ENCODE data around the gene RBM27. TPM values are rescaled to one million over a fixed set of nuclear protein-coding genes. Genes with fewer than 3 reads are reported as not detected.
A peak's percentile ranks its signal among the peaks of the same experiment; 100 is the strongest.
"Not testable (repeated sequence)": the region's sequence is repeated elsewhere in the genome, so short reads cannot be mapped to it uniquely, and the experiment has no call there.

Gene RBM27
- 14.8 and 24.8 TPM in 2 replicates for total RNA-seq (2014; rRNA removed; shearing (Covaris generic); ENCODE audit: low replicate concordance)

DNA sequence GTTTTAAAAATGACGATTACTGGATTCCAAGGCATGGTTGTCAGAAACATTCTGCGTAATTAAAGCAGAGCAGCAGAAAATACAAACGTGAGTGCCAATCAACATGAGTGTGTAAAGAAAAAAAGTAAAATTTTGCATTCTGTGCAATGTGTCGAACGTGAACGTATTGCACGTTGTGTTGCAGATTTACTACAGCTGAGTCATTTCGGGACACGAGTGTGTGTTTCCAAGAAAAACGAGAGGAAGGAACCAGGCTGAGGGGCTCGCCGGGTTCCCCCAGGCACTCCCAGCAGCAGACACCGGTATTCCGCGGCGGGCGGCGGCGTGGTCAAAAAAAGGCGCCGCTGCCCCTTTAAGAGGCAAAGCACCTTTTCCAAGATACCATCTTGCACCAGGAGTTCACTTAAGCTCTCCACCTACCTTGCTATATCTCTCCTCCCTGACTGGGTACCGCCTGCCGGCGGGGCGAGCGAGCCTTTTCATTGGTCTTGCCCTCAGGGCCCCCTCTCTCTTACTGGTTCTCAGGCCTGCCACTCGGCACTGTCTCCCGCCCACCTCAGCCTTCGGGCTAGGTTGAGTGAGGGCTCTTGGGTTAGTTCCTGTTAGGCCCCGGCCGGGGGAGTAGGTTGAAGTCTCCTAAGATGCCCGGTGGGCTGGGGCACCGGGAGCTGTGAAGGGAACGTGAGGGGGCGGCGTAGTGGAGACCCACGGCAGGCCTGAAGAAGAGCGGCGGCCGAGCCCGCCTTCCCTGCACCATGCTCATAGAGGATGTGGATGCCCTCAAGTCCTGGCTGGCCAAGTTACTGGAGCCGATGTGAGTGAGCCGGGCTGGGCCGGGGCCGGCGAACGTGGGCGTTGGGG, at the start of gene RBM27:
RBM27 (plus strand) TSS at position 595 of the 861 bp plus-strand sequence; CDS start at position 756, 161 bp downstream.
- Histone ChIP-seq H3K4me1 (ENCODE audit: low read length) (peaks cover 37% of the 10 kb centered on the region), H3K4me2 (ENCODE audit: low read depth, low read length, poor library complexity, severe bottlenecking) (peak within 1 kb of the TSS; percentile 90), H4K20me1 (ENCODE audit: insufficient read depth, low read depth, low read length) (peaks cover 26% of the 10 kb centered on the region; the same call in 1 of the 2 replicates), H3K4me3 (ENCODE audit: low read length) (peak within 1 kb of the TSS; percentile 85), H3K79me2 (ENCODE audit: low read length) (peaks cover 47% of the 10 kb centered on the region), H3K9me3 (ENCODE audit: low read length) (no peaks in the 10 kb centered on the region), H3K9ac (ENCODE audit: low read length) (peak within 1 kb of the TSS; percentile 94), H2AFZ (ENCODE audit: low read length) (peak within 1 kb of the TSS; percentile 93), H3K9me2 (replicated peaks; ENCODE audit: insufficient read depth, low read length) (no peaks in the 10 kb centered on the region), H3K27ac (ENCODE audit: low read length) (peak within 1 kb of the TSS; percentile 80), H3K27me3 (ENCODE audit: low read length) (no peaks in the 10 kb centered on the region), H3K36me3 (ENCODE audit: insufficient read depth, low read length) (peaks cover 3% of the 10 kb centered on the region; the same call in 1 of the 2 replicates)
- peak; percentile 99 for DNase-seq

DNA sequence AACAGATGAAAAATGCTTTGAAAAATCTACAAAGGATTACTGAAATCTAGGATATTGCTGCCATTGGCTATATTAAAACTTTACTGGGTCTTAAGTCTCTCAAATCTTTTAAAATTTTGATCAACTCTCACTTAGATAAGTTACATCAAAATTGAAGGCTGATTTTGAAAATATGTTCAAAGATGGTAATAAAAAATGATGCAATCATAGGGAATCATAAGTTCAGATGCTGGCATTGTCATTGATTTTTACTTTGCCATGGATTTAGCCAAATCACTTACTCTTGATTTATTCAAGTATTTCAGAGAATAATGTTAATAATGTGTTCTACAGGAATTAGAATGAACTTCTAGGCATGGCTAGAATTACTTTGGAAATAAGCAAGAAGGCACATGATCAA, 45.1 kb upstream of the RBM27 start:
- no peak overlapping the region for H3K4me3 ChIP-seq (ENCODE audit: low read length)
- no peaks in the 10 kb centered on the region for H3K9me3 ChIP-seq (ENCODE audit: low read length)
- H3K4me2 ChIP-seq (ENCODE audit: low read depth, low read length, poor library complexity, severe bottlenecking) = no peak overlapping the region
- no peaks in the 10 kb centered on the region for H3K27me3 ChIP-seq (ENCODE audit: low read length)
- no peaks in the 10 kb centered on the region for H4K20me1 ChIP-seq (ENCODE audit: insufficient read depth, low read depth, low read length)
- peaks cover 74% of the 10 kb centered on the region for H3K36me3 ChIP-seq (ENCODE audit: insufficient read depth, low read length)
- H3K4me1 ChIP-seq (ENCODE audit: low read length) = no peaks in the 10 kb centered on the region
- H3K27ac ChIP-seq (ENCODE audit: low read length) = no peak overlapping the region
- H3K9ac ChIP-seq (ENCODE audit: low read length) = no peak overlapping the region
- no peak overlapping the region for H2AFZ ChIP-seq (ENCODE audit: low read length)
- peaks cover 19% of the 10 kb centered on the region for H3K79me2 ChIP-seq (ENCODE audit: low read length)
- no peak for DNase-seq
- H3K9me2 ChIP-seq (replicated peaks; ENCODE audit: insufficient read depth, low read length) = no peaks in the 10 kb centered on the region

- Histone ChIP-seq H3K4me1 (ENCODE audit: low read length) (no peaks in the 10 kb centered on the region), H3K27ac (ENCODE audit: low read length) (no peak overlapping the region), H3K9ac (ENCODE audit: low read length) (no peak overlapping the region), H3K27me3 (ENCODE audit: low read length) (no peaks in the 10 kb centered on the region), H3K36me3 (ENCODE audit: insufficient read depth, low read length) (peaks cover 74% of the 10 kb centered on the region), H2AFZ (ENCODE audit: low read length) (no peak overlapping the region), H3K79me2 (ENCODE audit: low read length) (peaks cover 23% of the 10 kb centered on the region), H3K9me3 (ENCODE audit: low read length) (no peaks in the 10 kb centered on the region), H3K4me2 (ENCODE audit: low read depth, low read length, poor library complexity, severe bottlenecking) (no peak overlapping the region), H4K20me1 (ENCODE audit: insufficient read depth, low read depth, low read length) (no peaks in the 10 kb centered on the region), H3K4me3 (ENCODE audit: low read length) (no peak overlapping the region), H3K9me2 (replicated peaks; ENCODE audit: insufficient read depth, low read length) (no peaks in the 10 kb centered on the region)
- no peak for DNase-seq
Measured at GRCh38 chr5:146164382-146164781, 39.0 kb upstream of the RBM27 start.

GRCh38 chr5:146165460-146165859, 37.9 kb upstream of the RBM27 start:
- Histone ChIP-seq H3K27ac (ENCODE audit: low read length) (no peak overlapping the region), H3K4me3 (ENCODE audit: low read length) (no peak overlapping the region), H3K4me1 (ENCODE audit: low read length) (no peaks in the 10 kb centered on the region), H4K20me1 (ENCODE audit: insufficient read depth, low read depth, low read length) (no peaks in the 10 kb centered on the region), H3K9me2 (replicated peaks; ENCODE audit: insufficient read depth, low read length) (no peaks in the 10 kb centered on the region), H3K9me3 (ENCODE audit: low read length) (no peaks in the 10 kb centered on the region), H3K36me3 (ENCODE audit: insufficient read depth, low read length) (peaks cover 75% of the 10 kb centered on the region), H3K9ac (ENCODE audit: low read length) (no peak overlapping the region), H3K27me3 (ENCODE audit: low read length) (no peaks in the 10 kb centered on the region), H2AFZ (ENCODE audit: low read length) (no peak overlapping the region), H3K4me2 (ENCODE audit: low read depth, low read length, poor library complexity, severe bottlenecking) (no peak overlapping the region), H3K79me2 (ENCODE audit: low read length) (peaks cover 31% of the 10 kb centered on the region)
- DNase-seq = no peak

GRCh38 chr5:146165903-146166302, 37.5 kb upstream of the RBM27 start:
- H3K9me2 ChIP-seq (replicated peaks; ENCODE audit: insufficient read depth, low read length) = no peaks in the 10 kb centered on the region
- no peak overlapping the region for H3K27ac ChIP-seq (ENCODE audit: low read length)
- H3K9ac ChIP-seq (ENCODE audit: low read length) = no peak overlapping the region
- no peak overlapping the region for H3K4me2 ChIP-seq (ENCODE audit: low read depth, low read length, poor library complexity, severe bottlenecking)
- no peaks in the 10 kb centered on the region for H3K9me3 ChIP-seq (ENCODE audit: low read length)
- no peaks in the 10 kb centered on the region for H4K20me1 ChIP-seq (ENCODE audit: insufficient read depth, low read depth, low read length)
- H3K4me1 ChIP-seq (ENCODE audit: low read length) = no peaks in the 10 kb centered on the region
- peaks cover 36% of the 10 kb centered on the region for H3K79me2 ChIP-seq (ENCODE audit: low read length)
- no peak overlapping the region for H2AFZ ChIP-seq (ENCODE audit: low read length)
- DNase-seq = no peak
- peaks cover 71% of the 10 kb centered on the region for H3K36me3 ChIP-seq (ENCODE audit: insufficient read depth, low read length)
- H3K4me3 ChIP-seq (ENCODE audit: low read length) = no peak overlapping the region
- H3K27me3 ChIP-seq (ENCODE audit: low read length) = no peaks in the 10 kb centered on the region

- H3K36me3 ChIP-seq (ENCODE audit: insufficient read depth, low read length) = peaks cover 59% of the 10 kb centered on the region
- H3K9me3 ChIP-seq (ENCODE audit: low read length) = no peaks in the 10 kb centered on the region
- no peaks in the 10 kb centered on the region for H3K4me1 ChIP-seq (ENCODE audit: low read length)
- no peaks in the 10 kb centered on the region for H4K20me1 ChIP-seq (ENCODE audit: insufficient read depth, low read depth, low read length)
- no peaks in the 10 kb centered on the region for H3K27me3 ChIP-seq (ENCODE audit: low read length)
- no peak overlapping the region for H2AFZ ChIP-seq (ENCODE audit: low read length)
- H3K9me2 ChIP-seq (replicated peaks; ENCODE audit: insufficient read depth, low read length) = no peaks in the 10 kb centered on the region
- DNase-seq = no peak
- H3K9ac ChIP-seq (ENCODE audit: low read length) = no peak overlapping the region
- no peak overlapping the region for H3K4me2 ChIP-seq (ENCODE audit: low read depth, low read length, poor library complexity, severe bottlenecking)
- peaks cover 38% of the 10 kb centered on the region for H3K79me2 ChIP-seq (ENCODE audit: low read length)
- no peak overlapping the region for H3K4me3 ChIP-seq (ENCODE audit: low read length)
- H3K27ac ChIP-seq (ENCODE audit: low read length) = no peak overlapping the region
Measured at GRCh38 chr5:146169076-146169475, 34.3 kb upstream of the RBM27 start.

- not testable (repeated sequence) for H3K4me1 ChIP-seq (ENCODE audit: low read length); H3K27me3 ChIP-seq (ENCODE audit: low read length); H3K9me2 ChIP-seq (replicated peaks; ENCODE audit: insufficient read depth, low read length); H4K20me1 ChIP-seq (ENCODE audit: insufficient read depth, low read depth, low read length); H3K4me3 ChIP-seq (ENCODE audit: low read length); H3K9me3 ChIP-seq (ENCODE audit: low read length); H3K4me2 ChIP-seq (ENCODE audit: low read depth, low read length, poor library complexity, severe bottlenecking); H3K9ac ChIP-seq (ENCODE audit: low read length); H2AFZ ChIP-seq (ENCODE audit: low read length); H3K27ac ChIP-seq (ENCODE audit: low read length); DNase-seq
- peaks cover 46% of the 10 kb centered on the region for H3K36me3 ChIP-seq (ENCODE audit: insufficient read depth, low read length)
- H3K79me2 ChIP-seq (ENCODE audit: low read length) = peaks cover 39% of the 10 kb centered on the region
Measured at GRCh38 chr5:146173049-146173448, 30.4 kb upstream of the RBM27 start.

DNA sequence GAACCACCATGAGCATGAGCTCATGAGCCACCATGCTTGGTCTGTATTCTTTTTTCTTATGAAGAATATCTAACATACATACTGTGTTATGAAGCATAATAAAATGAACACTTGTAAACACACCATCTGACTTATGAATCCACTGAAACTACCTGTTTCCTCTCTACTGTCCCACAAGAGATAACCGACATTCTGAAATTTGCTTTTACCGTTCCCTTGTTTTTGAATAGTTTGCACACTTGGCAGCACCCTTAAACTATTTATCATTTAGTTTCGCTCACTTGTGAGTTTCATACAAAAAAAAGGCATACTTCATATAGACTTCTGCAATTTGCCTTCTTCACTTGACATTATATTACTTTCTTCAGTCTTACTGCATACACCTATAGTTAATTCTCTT, 29.8 kb upstream of the RBM27 start:
- no peak overlapping the region for H3K4me3 ChIP-seq (ENCODE audit: low read length)

More for the DNA sequence above, 29.8 kb upstream of the RBM27 start:
- Histone ChIP-seq H2AFZ (ENCODE audit: low read length) (no peak overlapping the region), H3K27me3 (ENCODE audit: low read length) (no peaks in the 10 kb centered on the region), H3K36me3 (ENCODE audit: insufficient read depth, low read length) (peaks cover 42% of the 10 kb centered on the region), H4K20me1 (ENCODE audit: insufficient read depth, low read depth, low read length) (no peaks in the 10 kb centered on the region), H3K9me3 (ENCODE audit: low read length) (no peaks in the 10 kb centered on the region), H3K9ac (ENCODE audit: low read length) (no peak overlapping the region), H3K4me2 (ENCODE audit: low read depth, low read length, poor library complexity, severe bottlenecking) (no peak overlapping the region), H3K4me1 (ENCODE audit: low read length) (no peaks in the 10 kb centered on the region), H3K79me2 (ENCODE audit: low read length) (peaks cover 39% of the 10 kb centered on the region), H3K27ac (ENCODE audit: low read length) (no peak overlapping the region), H3K9me2 (replicated peaks; ENCODE audit: insufficient read depth, low read length) (no peaks in the 10 kb centered on the region)
- no peak for DNase-seq
